Measurements from ENCODE around the gene ADAMTSL5.
A peak's percentile ranks its signal among the peaks of the same experiment; 100 is the strongest.

Gene ADAMTSL5

DNA sequence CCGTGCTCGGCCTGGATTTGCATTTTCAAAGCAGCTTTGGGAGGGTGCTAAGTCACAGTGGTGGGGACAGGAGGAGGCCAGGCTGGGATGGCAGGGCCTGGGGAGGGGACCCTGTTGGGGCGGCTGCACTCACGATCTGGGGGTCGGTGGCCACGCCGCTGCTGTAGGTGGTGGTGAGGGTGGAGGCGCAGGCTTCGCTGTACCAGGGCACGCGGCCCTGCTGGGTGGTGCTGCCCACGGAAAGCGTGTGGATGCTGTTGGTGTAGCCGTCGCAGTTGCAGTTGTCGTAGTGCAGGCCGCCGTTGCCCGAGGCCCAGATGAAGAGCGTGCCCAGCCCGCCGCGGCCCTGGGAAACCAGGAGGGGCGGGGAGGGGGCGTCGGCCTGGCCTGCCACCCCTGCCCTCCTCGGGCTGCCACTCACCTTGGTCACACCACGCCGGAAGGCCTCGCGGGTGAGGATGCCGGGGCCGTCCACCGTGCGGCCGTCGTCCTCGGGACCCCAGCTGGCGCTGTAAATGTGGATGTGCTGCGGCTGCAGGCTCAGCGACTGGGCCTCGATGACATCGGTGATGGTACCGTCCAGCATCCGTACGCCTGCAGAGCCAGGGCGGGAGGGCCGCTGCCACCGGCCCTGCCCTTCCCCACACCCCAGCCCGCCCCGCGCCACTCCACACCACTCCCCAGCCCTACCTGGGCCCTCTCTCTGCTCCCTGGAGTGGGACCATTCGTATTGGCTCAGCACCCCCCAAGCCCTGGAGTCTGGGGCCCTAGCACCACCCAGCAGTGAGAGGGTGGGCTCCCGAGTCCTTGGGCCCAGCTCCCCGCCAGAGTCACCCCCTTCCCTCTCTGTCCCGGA lies 25.9 kb downstream of the ADAMTSL5 start:
- FAIRE-seq (no peak), DNase-seq (ENCODE audit: insufficient read length, low spot score) (no peak)
- TF ChIP-seq, protein P1, sequence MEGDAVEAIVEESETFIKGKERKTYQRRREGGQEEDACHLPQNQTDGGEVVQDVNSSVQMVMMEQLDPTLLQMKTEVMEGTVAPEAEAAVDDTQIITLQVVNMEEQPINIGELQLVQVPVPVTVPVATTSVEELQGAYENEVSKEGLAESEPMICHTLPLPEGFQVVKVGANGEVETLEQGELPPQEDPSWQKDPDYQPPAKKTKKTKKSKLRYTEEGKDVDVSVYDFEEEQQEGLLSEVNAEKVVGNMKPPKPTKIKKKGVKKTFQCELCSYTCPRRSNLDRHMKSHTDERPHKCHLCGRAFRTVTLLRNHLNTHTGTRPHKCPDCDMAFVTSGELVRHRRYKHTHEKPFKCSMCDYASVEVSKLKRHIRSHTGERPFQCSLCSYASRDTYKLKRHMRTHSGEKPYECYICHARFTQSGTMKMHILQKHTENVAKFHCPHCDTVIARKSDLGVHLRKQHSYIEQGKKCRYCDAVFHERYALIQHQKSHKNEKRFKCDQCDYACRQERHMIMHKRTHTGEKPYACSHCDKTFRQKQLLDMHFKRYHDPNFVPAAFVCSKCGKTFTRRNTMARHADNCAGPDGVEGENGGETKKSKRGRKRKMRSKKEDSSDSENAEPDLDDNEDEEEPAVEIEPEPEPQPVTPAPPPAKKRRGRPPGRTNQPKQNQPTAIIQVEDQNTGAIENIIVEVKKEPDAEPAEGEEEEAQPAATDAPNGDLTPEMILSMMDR (IDR thresholded peaks at IDR 0.05; ENCODE audit: insufficient read depth, missing control alignments) = no peak

DNA sequence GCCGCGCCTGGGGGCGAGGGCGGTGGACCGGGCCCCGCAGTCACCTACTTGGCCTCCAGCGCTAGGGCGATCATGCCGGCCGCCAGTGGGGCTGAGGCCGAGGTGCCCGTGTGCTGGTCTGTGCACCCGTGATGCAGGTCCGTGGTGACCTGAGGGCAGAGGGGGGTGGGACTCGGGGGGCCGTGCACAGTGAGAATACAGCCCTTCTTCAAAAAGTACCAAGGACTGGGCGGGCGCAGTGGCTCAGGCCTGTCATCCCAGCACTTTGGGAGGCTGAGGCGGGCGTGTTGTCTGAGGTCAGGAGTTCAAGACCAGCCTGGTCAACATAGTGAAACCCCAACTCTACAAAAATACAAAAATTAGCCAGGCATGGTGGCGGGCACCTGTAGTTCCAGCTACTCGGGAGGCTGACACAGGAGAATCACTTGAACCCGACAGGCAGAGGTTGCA lies 28.8 kb downstream of the ADAMTSL5 start:
- no peak for FAIRE-seq
- no peak for DNase-seq (ENCODE audit: insufficient read length, low spot score)
- TF ChIP-seq, protein P1 (IDR thresholded peaks at IDR 0.05; ENCODE audit: insufficient read depth, missing control alignments) = no peak

DNA sequence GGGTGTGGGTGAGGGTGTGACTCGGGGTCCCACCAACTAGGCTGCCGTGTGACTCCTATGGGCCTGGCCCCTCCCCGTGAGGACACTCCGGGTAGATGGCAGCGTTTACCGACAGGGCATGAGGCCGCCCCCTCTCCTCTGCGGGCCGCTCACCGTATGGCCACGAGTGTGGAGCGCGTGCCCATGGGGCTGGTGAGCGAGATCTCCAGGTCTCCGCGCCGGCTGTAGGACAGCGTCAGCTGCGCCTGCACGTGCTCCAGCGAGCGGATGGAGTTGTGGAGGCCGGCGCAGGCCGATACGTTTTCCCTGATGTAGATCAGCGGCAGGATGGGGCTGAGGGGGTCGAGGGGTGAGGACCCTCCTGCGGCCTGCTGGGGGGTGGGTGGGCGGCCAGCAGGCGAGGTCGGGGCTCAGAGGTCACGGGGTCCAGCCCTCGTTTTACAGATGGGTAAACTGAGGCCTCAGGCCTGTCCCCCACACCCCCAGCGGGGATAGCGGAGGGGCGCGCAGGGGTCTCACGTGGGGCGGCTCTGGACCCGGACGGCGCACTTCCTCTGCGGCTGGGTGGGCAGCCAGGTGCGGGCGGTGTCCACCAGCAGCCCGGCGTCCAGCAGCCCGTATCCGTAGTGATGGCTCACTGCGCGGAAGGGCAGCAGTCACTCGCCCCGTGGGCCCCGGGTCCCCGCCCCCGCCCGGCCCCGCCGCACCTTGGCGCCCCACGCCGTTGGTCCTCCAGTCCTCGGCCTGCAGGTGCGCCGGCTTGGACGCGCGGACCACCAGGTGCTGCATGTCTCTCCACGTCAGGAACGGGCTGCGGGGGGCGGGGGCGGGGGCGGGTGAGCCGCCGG lies 29.5 kb downstream of the ADAMTSL5 start:
- TF ChIP-seq, protein P1 (IDR thresholded peaks at IDR 0.05; ENCODE audit: insufficient read depth, missing control alignments) = no peak
- no peak for DNase-seq (ENCODE audit: insufficient read length, low spot score)
- FAIRE-seq = no peak

DNA sequence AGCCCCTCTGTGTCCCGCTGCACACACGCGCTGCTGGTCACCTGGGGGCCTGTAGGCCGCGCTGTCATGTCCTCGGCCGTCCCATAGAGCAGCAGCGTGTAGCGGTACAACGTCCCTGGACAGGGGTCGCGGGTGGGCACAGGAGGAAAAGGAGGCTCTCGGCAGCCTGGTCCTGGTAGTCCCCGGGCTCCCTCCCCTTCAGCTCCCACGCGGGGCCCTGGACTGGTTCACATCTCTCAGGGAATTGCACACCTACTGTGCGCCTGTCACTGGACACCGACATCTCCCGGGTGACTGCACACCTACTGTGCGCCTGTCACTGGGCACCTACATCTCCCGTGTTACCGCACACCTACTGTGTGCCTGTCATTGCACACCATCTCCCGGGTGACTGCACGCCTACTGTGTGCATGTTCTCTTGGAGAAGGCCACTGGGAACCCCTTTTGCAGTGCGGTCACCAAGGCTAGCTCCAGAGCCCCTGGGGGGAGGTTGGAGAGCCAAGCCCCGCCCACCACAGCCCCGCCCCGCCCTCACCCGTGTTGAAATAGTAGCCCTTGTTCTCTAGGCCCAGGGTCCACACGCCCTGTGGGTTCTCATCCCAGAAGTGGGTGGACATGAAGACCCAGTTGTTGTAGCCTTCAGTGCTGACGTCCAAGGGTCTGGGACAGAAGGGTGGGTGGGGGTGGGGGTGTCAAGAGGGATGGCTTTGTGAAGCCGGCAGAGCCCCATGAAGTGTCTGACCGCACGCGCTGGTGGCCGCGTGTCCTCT lies 30.3 kb downstream of the ADAMTSL5 start:
- DNase-seq (ENCODE audit: insufficient read length, low spot score) (peak; percentile 22), FAIRE-seq (no peak)
- TF ChIP-seq, protein P1 (IDR thresholded peaks at IDR 0.05; ENCODE audit: insufficient read depth, missing control alignments) = no peak

DNA sequence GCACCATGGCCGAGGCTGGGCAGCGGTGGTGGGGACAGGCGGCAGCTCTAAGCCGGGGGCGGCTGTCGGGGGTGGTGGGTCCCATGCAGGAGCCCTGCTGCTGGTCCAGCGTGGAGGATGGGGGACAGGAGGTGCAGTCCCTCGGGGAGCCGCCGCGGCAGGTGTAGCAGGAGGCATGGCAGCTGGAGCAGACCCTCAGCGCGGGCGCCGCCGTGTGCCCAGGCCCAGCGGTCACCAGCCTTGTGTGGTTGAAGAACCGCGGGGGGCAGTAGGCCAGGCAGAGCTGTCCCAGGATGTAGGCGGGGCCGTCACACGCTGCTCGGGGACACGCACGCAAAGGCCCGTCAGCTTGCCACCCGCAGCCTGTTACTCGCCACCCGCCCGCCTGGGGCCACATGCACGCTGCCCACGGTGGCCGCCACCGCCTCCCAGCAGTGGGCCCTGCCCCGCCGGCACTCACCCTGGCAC lies 30.9 kb downstream of the ADAMTSL5 start:
- DNase-seq (ENCODE audit: insufficient read length, low spot score) (peak; percentile 7), FAIRE-seq (no peak)
- TF ChIP-seq, protein P1 (IDR thresholded peaks at IDR 0.05; ENCODE audit: insufficient read depth, missing control alignments) = no peak

DNA sequence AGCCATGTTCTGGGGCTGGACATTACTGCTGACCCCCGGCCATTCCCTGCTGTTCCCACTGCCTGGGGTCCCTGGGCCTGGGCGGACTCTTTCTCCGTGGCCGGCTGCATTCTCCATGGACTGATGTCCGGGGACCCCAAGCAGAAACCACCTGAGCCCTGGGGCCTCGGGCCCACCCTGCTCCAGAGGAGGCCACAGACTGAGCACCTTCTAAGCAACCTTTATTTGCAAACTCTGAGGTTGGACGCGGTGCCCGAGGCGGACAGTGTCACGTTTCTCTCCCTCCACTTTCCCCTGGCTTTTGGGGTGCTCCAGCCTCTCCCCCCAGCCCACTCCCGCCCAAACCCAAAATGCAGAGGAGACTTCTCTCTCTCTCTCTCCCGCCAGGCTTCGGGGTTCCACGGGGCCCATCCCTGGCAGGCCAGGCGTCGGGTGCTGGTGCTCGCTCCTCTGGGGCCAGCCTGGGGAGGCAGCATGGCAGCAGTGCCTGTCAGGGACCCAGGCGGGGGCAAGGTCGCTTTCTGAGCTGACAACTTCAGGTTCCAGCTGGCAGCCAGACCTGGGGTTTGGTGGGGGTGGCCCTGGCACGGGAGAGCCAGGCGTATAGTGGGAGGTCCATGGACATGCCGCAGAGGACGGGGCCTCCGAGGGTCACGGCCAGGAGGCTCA lies 31.5 kb downstream of the ADAMTSL5 start:
- FAIRE-seq (no peak), DNase-seq (ENCODE audit: insufficient read length, low spot score) (peak; percentile 12)
- TF ChIP-seq, protein P1 (IDR thresholded peaks at IDR 0.05; ENCODE audit: insufficient read depth, missing control alignments) = no peak

Measured in D721Med (cell line).